Stimulated activated CD4-positive, alpha-beta T cell treated with anti-CD3 and anti-CD28 coated beads, TNF-alpha, amount 100 ng/mL, for 4 hours (primary cell): Measurements from ENCODE around the gene POU3F4.

Source experiments
- DNase-seq, 3 experiments: peaks; one replicate each; pipeline ENCODE4 v3.0.0-alpha.2; 2020; ENCODE audit warnings: low read depth in 3 of 3

The POU3F4 gene

GRCh38 chrX:83508006-83508405, at the start of gene POU3F4:
Gene POU3F4, plus strand, starts transcription at chrX:83508290. Its CDS starts 35 bp downstream, at chrX:83508325.
- no peak for DNase-seq

- DNase-seq, result no peak
Observed at GRCh38 chrX:83469551-83469950, 38.5 kb upstream of the POU3F4 start.

- no peak for DNase-seq
Observed at GRCh38 chrX:83495898-83496297, 12.2 kb upstream of the POU3F4 start.

GRCh38 chrX:83501003-83501402, 7.1 kb upstream of the POU3F4 start:
- DNase-seq, result no peak

GRCh38 chrX:83501530-83501929, 6.6 kb upstream of the POU3F4 start:
- DNase-seq, result no peak

- DNase-seq, result no peak
Observed at GRCh38 chrX:83504721-83505479, 3.2 kb upstream of the POU3F4 start.

- DNase-seq, result no peak
Observed at GRCh38 chrX:83508526-83509253, 600 bp downstream of the POU3F4 start.

GRCh38 chrX:83509254-83509801, 1.2 kb downstream of the POU3F4 start:
- DNase-seq, result no peak

GRCh38 chrX:83510510-83511062, 2.5 kb downstream of the POU3F4 start:
- no peak for DNase-seq

- DNase-seq, result no peak
Observed at GRCh38 chrX:83511208-83511607, 3.1 kb downstream of the POU3F4 start.

- no peak for DNase-seq
Observed at GRCh38 chrX:83512111-83512510, 4.0 kb downstream of the POU3F4 start.

- no peak for DNase-seq
Observed at GRCh38 chrX:83516597-83516996, 8.5 kb downstream of the POU3F4 start.

GRCh38 chrX:83521905-83522304, 13.8 kb downstream of the POU3F4 start:
- DNase-seq, result no peak

GRCh38 chrX:83529950-83530349, 21.9 kb downstream of the POU3F4 start:
- DNase-seq, result no peak

GRCh38 chrX:83535417-83536196, 27.5 kb downstream of the POU3F4 start:
- DNase-seq, result no peak
